DOHH2 (cell line): ENCODE results near the gene NEXMIF.

Source experiments
- EZH2phosphoT487 ChIP-seq: fragments of 200-600 bp; sonication (generic); IDR thresholded peaks from 2 replicates; pipeline ENCODE4 v1.6.1; 2017; ENCODE audit warnings: borderline replicate concordance, mild to moderate bottlenecking, antibody characterized with exemption, low read length, moderate library complexity, mixed read lengths
- TF ChIP-seq, protein P1 (sequence below): fragments of 200-600 bp; sonication (generic); IDR thresholded peaks from one replicate; pipeline ENCODE4 v1.5.1; 2014; ENCODE audit warnings: antibody characterized with exemption, mild to moderate bottlenecking, low read depth, low read length; ENCODE audit not compliant: poor library complexity, severe bottlenecking

DNA sequence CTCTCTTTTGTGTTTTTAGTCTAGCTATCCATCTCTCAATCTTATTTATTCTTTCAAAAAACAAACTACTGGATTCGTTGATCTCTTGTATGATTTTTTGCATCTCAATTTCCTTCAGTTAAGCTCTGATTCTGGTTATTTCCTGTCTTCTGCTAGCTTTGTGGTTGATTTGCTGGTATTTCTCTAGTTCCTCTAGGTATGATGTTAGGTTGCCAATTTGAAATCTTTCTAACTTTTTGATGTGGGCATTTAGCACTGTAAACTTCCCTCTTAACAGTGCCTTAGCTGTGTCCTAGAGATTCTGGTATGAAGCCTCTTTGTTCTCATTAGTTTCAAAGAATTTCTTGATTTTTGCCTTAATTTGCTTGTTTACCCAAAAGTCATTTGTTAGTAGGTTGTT lies 15.2 kb upstream of the NEXMIF start:
- TF ChIP-seq, protein P1, sequence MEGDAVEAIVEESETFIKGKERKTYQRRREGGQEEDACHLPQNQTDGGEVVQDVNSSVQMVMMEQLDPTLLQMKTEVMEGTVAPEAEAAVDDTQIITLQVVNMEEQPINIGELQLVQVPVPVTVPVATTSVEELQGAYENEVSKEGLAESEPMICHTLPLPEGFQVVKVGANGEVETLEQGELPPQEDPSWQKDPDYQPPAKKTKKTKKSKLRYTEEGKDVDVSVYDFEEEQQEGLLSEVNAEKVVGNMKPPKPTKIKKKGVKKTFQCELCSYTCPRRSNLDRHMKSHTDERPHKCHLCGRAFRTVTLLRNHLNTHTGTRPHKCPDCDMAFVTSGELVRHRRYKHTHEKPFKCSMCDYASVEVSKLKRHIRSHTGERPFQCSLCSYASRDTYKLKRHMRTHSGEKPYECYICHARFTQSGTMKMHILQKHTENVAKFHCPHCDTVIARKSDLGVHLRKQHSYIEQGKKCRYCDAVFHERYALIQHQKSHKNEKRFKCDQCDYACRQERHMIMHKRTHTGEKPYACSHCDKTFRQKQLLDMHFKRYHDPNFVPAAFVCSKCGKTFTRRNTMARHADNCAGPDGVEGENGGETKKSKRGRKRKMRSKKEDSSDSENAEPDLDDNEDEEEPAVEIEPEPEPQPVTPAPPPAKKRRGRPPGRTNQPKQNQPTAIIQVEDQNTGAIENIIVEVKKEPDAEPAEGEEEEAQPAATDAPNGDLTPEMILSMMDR, result no peak
- no peak for TF ChIP-seq EZH2phosphoT487
